ENCODE measurements around the gene PRKAG1.

The PRKAG1 gene

GRCh38 chr12:49041036-49041880 lies 22.7 kb upstream of the PRKAG1 start:
- Histone ChIP-seq H3K79me2 (ENCODE audit: low read length) (no peaks in the 10 kb centered on the region), H3K4me1 (ENCODE audit: low read length) (no peaks in the 10 kb centered on the region), H2AFZ (ENCODE audit: low read length) (no peak overlapping the region), H3K36me3 (replicated peaks; ENCODE audit: insufficient read depth, low read length) (no peaks in the 10 kb centered on the region; the same call in 1 of the 2 replicates), H3K27me3 (replicated peaks; ENCODE audit: insufficient read depth, low read length) (no peaks in the 10 kb centered on the region), H3K9ac (ENCODE audit: low read length) (no peak overlapping the region), H3K27ac (ENCODE audit: low read length) (no peak overlapping the region), H3F3A (ENCODE audit: insufficient read depth, low read length) (no peaks in the 10 kb centered on the region), H3K9me3 (replicated peaks; ENCODE audit: insufficient read depth, low read length) (no peaks in the 10 kb centered on the region), H4K20me1 (ENCODE audit: insufficient read depth, low read length) (no peaks in the 10 kb centered on the region), H3K9me2 (replicated peaks; ENCODE audit: insufficient read depth, low read length) (no peaks in the 10 kb centered on the region), H3K4me3 (ENCODE audit: low read length) (no peak overlapping the region), H3K4me2 (ENCODE audit: low read depth, low read length) (no peak overlapping the region)
- no peak for DNase-seq
- no peak for TF ChIP-seq EZH2 (optimal IDR thresholded peaks at IDR 0.05; ENCODE audit: low read depth, low read length)
- no peak for TF ChIP-seq CTCF (IDR thresholded peaks at IDR 0.05; ENCODE audit: low read length)
- TF ChIP-seq EZH2phosphoT487 (IDR thresholded peaks at IDR 0.05; ENCODE audit: low read length), result no peak

GRCh38 chr12:49040364-49040855 lies 21.8 kb upstream of the PRKAG1 start:
- Histone ChIP-seq H3K4me2 (ENCODE audit: low read depth, low read length) (no peak overlapping the region), H3K27ac (ENCODE audit: low read length) (no peak overlapping the region), H3K79me2 (ENCODE audit: low read length) (no peaks in the 10 kb centered on the region), H3F3A (ENCODE audit: insufficient read depth, low read length) (no peaks in the 10 kb centered on the region), H3K9ac (ENCODE audit: low read length) (no peak overlapping the region), H3K36me3 (replicated peaks; ENCODE audit: insufficient read depth, low read length) (no peaks in the 10 kb centered on the region; the same call in 1 of the 2 replicates), H3K9me3 (replicated peaks; ENCODE audit: insufficient read depth, low read length) (no peaks in the 10 kb centered on the region), H4K20me1 (ENCODE audit: insufficient read depth, low read length) (no peaks in the 10 kb centered on the region), H3K4me1 (ENCODE audit: low read length) (no peaks in the 10 kb centered on the region), H3K9me2 (replicated peaks; ENCODE audit: insufficient read depth, low read length) (no peaks in the 10 kb centered on the region), H2AFZ (ENCODE audit: low read length) (no peak overlapping the region), H3K4me3 (ENCODE audit: low read length) (no peak overlapping the region), H3K27me3 (replicated peaks; ENCODE audit: insufficient read depth, low read length) (no peaks in the 10 kb centered on the region)
- TF ChIP-seq EZH2 (optimal IDR thresholded peaks at IDR 0.05; ENCODE audit: low read depth, low read length) (no peak), EZH2phosphoT487 (IDR thresholded peaks at IDR 0.05; ENCODE audit: low read length) (no peak)
- no peak for DNase-seq

GRCh38 chr12:49039421-49040363 lies 21.1 kb upstream of the PRKAG1 start:
- Histone ChIP-seq H3K4me2 (ENCODE audit: low read depth, low read length) (no peak overlapping the region), H3K9me3 (replicated peaks; ENCODE audit: insufficient read depth, low read length) (no peaks in the 10 kb centered on the region), H3K9me2 (replicated peaks; ENCODE audit: insufficient read depth, low read length) (no peaks in the 10 kb centered on the region), H3K79me2 (ENCODE audit: low read length) (no peaks in the 10 kb centered on the region), H4K20me1 (ENCODE audit: insufficient read depth, low read length) (no peaks in the 10 kb centered on the region), H3K4me1 (ENCODE audit: low read length) (no peaks in the 10 kb centered on the region), H3K27ac (ENCODE audit: low read length) (no peak overlapping the region), H2AFZ (ENCODE audit: low read length) (no peak overlapping the region), H3K36me3 (replicated peaks; ENCODE audit: insufficient read depth, low read length) (no peaks in the 10 kb centered on the region; the same call in 1 of the 2 replicates), H3K4me3 (ENCODE audit: low read length) (no peak overlapping the region), H3F3A (ENCODE audit: insufficient read depth, low read length) (no peaks in the 10 kb centered on the region), H3K27me3 (replicated peaks; ENCODE audit: insufficient read depth, low read length) (no peaks in the 10 kb centered on the region), H3K9ac (ENCODE audit: low read length) (no peak overlapping the region)
- DNase-seq, result no peak
- TF ChIP-seq EZH2 (optimal IDR thresholded peaks at IDR 0.05; ENCODE audit: low read depth, low read length), result no peak
- no peak for TF ChIP-seq CTCF (IDR thresholded peaks at IDR 0.05; ENCODE audit: low read length)
- no peak for TF ChIP-seq EZH2phosphoT487 (IDR thresholded peaks at IDR 0.05; ENCODE audit: low read length)
